ENCODE measurements around the gene SLC41A3. TPM values are rescaled to one million over a fixed set of nuclear protein-coding genes. Genes with fewer than 3 reads are reported as not detected.

The SLC41A3 gene
- total and polyA plus RNA-seq, 2 of the 8 experiments (the other 6 are each of a cell fraction or from before 2014, with no cell fraction given): 30.2 to 56.4 TPM

GRCh38 chr3:126119008-126119675 is 35.2 kb upstream of the SLC41A3 start:
- no peak overlapping the region for H2BK12ac ChIP-seq (ENCODE audit: low read depth, low read length)
- H3K56ac ChIP-seq (replicated peaks; ENCODE audit: insufficient read length, low read depth, low read length): no peak overlapping the region
- no peaks in the 10 kb centered on the region for H4K20me1 ChIP-seq (replicated peaks in 1 of 2; ENCODE audit: control insufficient read depth in 1 of 2, insufficient read depth in 2 of 2, low read length in 2 of 2)
- H3K23ac ChIP-seq (ENCODE audit: insufficient read length): no peak overlapping the region
- no peak overlapping the region for H3K4ac ChIP-seq (replicated peaks; ENCODE audit: insufficient read length, low read depth, low read length)
- H3K36me3 ChIP-seq (ENCODE audit: control insufficient read depth in 2 of 4, insufficient read depth in 4 of 4, low read length in 3 of 4): no peaks in the 10 kb centered on the region
- no peak overlapping the region for H4K5ac ChIP-seq (ENCODE audit: insufficient read length, low read depth, low read length)
- H4K8ac ChIP-seq (ENCODE audit: extremely low read depth, insufficient read depth, low read length): no peak overlapping the region
- no peak overlapping the region for H3K14ac ChIP-seq (ENCODE audit: insufficient read length)
- no peak overlapping the region for H2AFZ ChIP-seq (ENCODE audit: low read length)
- H2AK5ac ChIP-seq (ENCODE audit: low read depth, low read length): no peak overlapping the region
- no peak overlapping the region for H2BK120ac ChIP-seq (replicated peaks; ENCODE audit: low read depth, low read length)
- TF ChIP-seq CHD2 (IDR thresholded peaks at IDR 0.05; ENCODE audit: low read length) (no peak), CTCF (IDR thresholded peaks at IDR 0.05; ENCODE audit: control extremely low read depth in 1 of 3, insufficient read depth in 1 of 3, low read depth in 1 of 3, low read length in 3 of 3) (no peak), USF2 (IDR thresholded peaks at IDR 0.05; ENCODE audit: low read length) (no peak)
- TF ChIP-seq, protein P1, sequence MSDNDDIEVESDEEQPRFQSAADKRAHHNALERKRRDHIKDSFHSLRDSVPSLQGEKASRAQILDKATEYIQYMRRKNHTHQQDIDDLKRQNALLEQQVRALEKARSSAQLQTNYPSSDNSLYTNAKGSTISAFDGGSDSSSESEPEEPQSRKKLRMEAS (IDR thresholded peaks at IDR 0.05): no peak
- H3K79me2 ChIP-seq (ENCODE audit: control insufficient read depth in 1 of 2, insufficient read depth in 2 of 2, low read length in 2 of 2): no peaks in the 10 kb centered on the region
- H3K18ac ChIP-seq (ENCODE audit: extremely low read depth, low read length): no peak overlapping the region
- H4K91ac ChIP-seq (replicated peaks; ENCODE audit: insufficient read length, low read length): no peak overlapping the region
- no peaks in the 10 kb centered on the region for H3K27me3 ChIP-seq (replicated peaks in 1 of 4; ENCODE audit: control insufficient read depth in 3 of 4, extremely low read depth in 1 of 4, insufficient read depth in 3 of 4, low read length in 3 of 4)
- H3K4me2 ChIP-seq (ENCODE audit: insufficient read depth in 1 of 2, low read depth in 2 of 2, low read length in 2 of 2): no peak overlapping the region
- H2BK15ac ChIP-seq (ENCODE audit: low read length): no peak overlapping the region
- no peak overlapping the region for H2BK20ac ChIP-seq (ENCODE audit: low read length)
- POLR2A ChIA-PET (ENCODE audit: partially characterized antibody): no interaction called here
- H3K9ac ChIP-seq (replicated peaks in 1 of 4; ENCODE audit: extremely low read depth in 1 of 4, low read depth in 3 of 4, low read length in 3 of 4): no peak overlapping the region
- no peak for FAIRE-seq
- H3K27ac ChIP-seq (ENCODE audit: low read depth, low read length): no peak overlapping the region
- no peaks in the 10 kb centered on the region; the same call in 1 of the 2 replicates for H3K79me1 ChIP-seq (ENCODE audit: low read depth, low read length)
- no peaks in the 10 kb centered on the region; a peak in 1 of 4 replicates for H3K9me3 ChIP-seq (ENCODE audit: insufficient read depth in 2 of 2, low read depth in 1 of 2, low read length in 1 of 2)
- H3K23me2 ChIP-seq (ENCODE audit: low read depth, low read length): no peaks in the 10 kb centered on the region
- CTCF ChIA-PET (ENCODE audit: partially characterized antibody): interaction anchor here (1.3 to 4.8 kb wide), 3 partner anchors 12 to 16 kb away, joined by 3 to 36 read pairs (median 6); no protein-coding TSS in a partner anchor
- H3K4me1 ChIP-seq (replicated peaks in 1 of 4; ENCODE audit: control insufficient read depth in 3 of 4, insufficient read depth in 4 of 4, low read length in 3 of 4): peaks cover 0 to 3% (median 2%) of the 10 kb centered on the region in 4 experiments; a peak in 4 of 7 replicates
- DNase-seq (ENCODE audit: low read depth in 1 of 2, low spot score in 2 of 2): peak in 1 of 2 experiments; percentile 20
- 84 to 100% methylated on average over 2 to 7 of the region's 7 CpGs for WGBS, 2 experiments (ENCODE audit: extremely low coverage in 1 of 2, insufficient coverage in 1 of 2, insufficient read length in 1 of 2, insufficient replicate concordance in 2 of 2, low coverage in 1 of 2, low lambda C conversion rate in 2 of 2, missing lambda C conversion rate in 1 of 2)
- no peak overlapping the region for H2BK5ac ChIP-seq (ENCODE audit: low read depth, low read length)
- H3K4me3 ChIP-seq (ENCODE audit: extremely low read depth in 1 of 4, insufficient read depth in 2 of 4, low read depth in 3 of 4, low read length in 4 of 4): no peak overlapping the region
